ENCODE measurements around the gene DLGAP4.

DLGAP4 gene

GRCh38 chr20:36490191-36490590 is 184.1 kb downstream of the DLGAP4 start:
- Histone ChIP-seq H3K9ac (peak overlapping the region; percentile 26; the same call in 1 of the 2 replicates), H3K27ac (0 out of 2 replicates have a peak overlapping the region, but pooled peaks have one; percentile 35), H3K27me3 (no peaks in the 10 kb centered on the region), H3K9me3 (no peaks in the 10 kb centered on the region), H3K4me1 (peaks cover 38% of the 10 kb centered on the region), H3K36me3 (peaks cover 49% of the 10 kb centered on the region), H4K20me1 (peaks cover 100% of the 10 kb centered on the region), H3K4me2 (peak overlapping the region; percentile 67), H3K4me3 (no peak overlapping the region)
- TF ChIP-seq Cebpa-rat (IDR thresholded peaks at IDR 0.05) = no peak

GRCh38 chr20:36491901-36492617 is 185.9 kb downstream of the DLGAP4 start:
- Histone ChIP-seq H3K27me3 (no peaks in the 10 kb centered on the region), H3K9ac (peak overlapping the region; percentile 12), H3K27ac (peak overlapping the region; percentile 48), H4K20me1 (peaks cover 100% of the 10 kb centered on the region), H3K4me3 (no peak overlapping the region), H3K36me3 (peaks cover 63% of the 10 kb centered on the region), H3K9me3 (no peaks in the 10 kb centered on the region), H3K4me1 (peaks cover 49% of the 10 kb centered on the region), H3K4me2 (peak overlapping the region; percentile 67)
- TF ChIP-seq Cebpa-rat (IDR thresholded peaks at IDR 0.05) = no peak

- H3K36me3 ChIP-seq = peaks cover 67% of the 10 kb centered on the region
- no peak for TF ChIP-seq Cebpa-rat (IDR thresholded peaks at IDR 0.05)
- H3K9ac ChIP-seq = peak overlapping the region; percentile 1; the same call in 1 of the 2 replicates
- H3K9me3 ChIP-seq = no peaks in the 10 kb centered on the region
- H3K4me2 ChIP-seq = no peak overlapping the region
- H3K4me3 ChIP-seq = no peak overlapping the region
- H4K20me1 ChIP-seq = peaks cover 100% of the 10 kb centered on the region
- H3K4me1 ChIP-seq = peaks cover 52% of the 10 kb centered on the region
- no peak overlapping the region for H3K27ac ChIP-seq
- no peaks in the 10 kb centered on the region for H3K27me3 ChIP-seq
Observed at GRCh38 chr20:36493051-36493800, 187.1 kb downstream of the DLGAP4 start.

GRCh38 chr20:36493801-36494114 is 187.6 kb downstream of the DLGAP4 start:
- Histone ChIP-seq H3K27ac (no peak overlapping the region), H3K9me3 (no peaks in the 10 kb centered on the region), H3K36me3 (peaks cover 67% of the 10 kb centered on the region), H3K27me3 (no peaks in the 10 kb centered on the region), H4K20me1 (peaks cover 100% of the 10 kb centered on the region), H3K4me3 (no peak overlapping the region), H3K4me1 (peaks cover 52% of the 10 kb centered on the region), H3K9ac (peak overlapping the region; percentile 1; the same call in 1 of the 2 replicates), H3K4me2 (no peak overlapping the region)
- TF ChIP-seq Cebpa-rat (IDR thresholded peaks at IDR 0.05) = no peak

GRCh38 chr20:36496707-36497669 is 190.8 kb downstream of the DLGAP4 start:
- Histone ChIP-seq H3K27ac (peak overlapping the region; percentile 51), H3K27me3 (no peaks in the 10 kb centered on the region), H3K4me1 (peaks cover 22% of the 10 kb centered on the region), H3K4me2 (0 out of 2 replicates have a peak overlapping the region, but pooled peaks have one; percentile 14), H3K9me3 (no peaks in the 10 kb centered on the region), H3K36me3 (peaks cover 82% of the 10 kb centered on the region), H4K20me1 (peaks cover 79% of the 10 kb centered on the region), H3K4me3 (no peak overlapping the region), H3K9ac (no peak overlapping the region)
- no peak for TF ChIP-seq Cebpa-rat (IDR thresholded peaks at IDR 0.05)

GRCh38 chr20:36497856-36498255 is 191.7 kb downstream of the DLGAP4 start:
- Histone ChIP-seq H3K27ac (peak overlapping the region; percentile 51), H4K20me1 (peaks cover 71% of the 10 kb centered on the region), H3K9me3 (no peaks in the 10 kb centered on the region), H3K4me3 (no peak overlapping the region), H3K4me2 (no peak overlapping the region), H3K36me3 (peaks cover 86% of the 10 kb centered on the region), H3K9ac (no peak overlapping the region), H3K27me3 (no peaks in the 10 kb centered on the region), H3K4me1 (peaks cover 14% of the 10 kb centered on the region)
- TF ChIP-seq Cebpa-rat (IDR thresholded peaks at IDR 0.05) = no peak

- Histone ChIP-seq H3K9ac (no peak overlapping the region), H4K20me1 (peaks cover 63% of the 10 kb centered on the region), H3K36me3 (peaks cover 91% of the 10 kb centered on the region), H3K27me3 (no peaks in the 10 kb centered on the region), H3K27ac (no peak overlapping the region), H3K4me3 (no peak overlapping the region), H3K4me2 (no peak overlapping the region), H3K4me1 (peaks cover 14% of the 10 kb centered on the region), H3K9me3 (no peaks in the 10 kb centered on the region)
- no peak for TF ChIP-seq Cebpa-rat (IDR thresholded peaks at IDR 0.05)
Observed at GRCh38 chr20:36498386-36499179, 192.4 kb downstream of the DLGAP4 start.

- Histone ChIP-seq H3K27me3 (no peaks in the 10 kb centered on the region), H3K27ac (no peak overlapping the region), H3K9me3 (no peaks in the 10 kb centered on the region), H3K9ac (no peak overlapping the region), H3K36me3 (peaks cover 90% of the 10 kb centered on the region), H3K4me2 (no peak overlapping the region), H4K20me1 (peaks cover 59% of the 10 kb centered on the region), H3K4me3 (no peak overlapping the region), H3K4me1 (peaks cover 14% of the 10 kb centered on the region)
- TF ChIP-seq Cebpa-rat (IDR thresholded peaks at IDR 0.05) = no peak
Observed at GRCh38 chr20:36499211-36499610, 193.1 kb downstream of the DLGAP4 start.
